Measurements from ENCODE around the gene CERS2.

DNA sequence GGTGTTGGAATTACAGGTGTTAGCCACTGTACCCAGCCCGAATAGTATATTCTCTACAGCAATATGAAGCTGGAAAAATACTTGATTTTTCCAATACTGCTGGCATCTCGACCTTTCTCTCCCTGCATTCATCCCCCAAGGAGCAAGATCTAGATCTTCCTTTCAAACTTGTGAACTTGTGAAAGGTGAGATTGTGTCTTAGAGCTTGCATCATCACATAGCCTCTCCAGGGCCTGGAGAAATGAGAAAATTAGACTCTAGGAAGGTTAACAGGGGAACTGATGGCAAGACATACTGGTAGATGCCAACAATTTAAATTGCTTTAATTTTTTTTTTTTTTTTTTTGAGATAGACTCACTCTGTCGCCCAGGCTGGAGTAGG is 35.7 kb upstream of the CERS2 start:
- TF ChIP-seq, protein P1, sequence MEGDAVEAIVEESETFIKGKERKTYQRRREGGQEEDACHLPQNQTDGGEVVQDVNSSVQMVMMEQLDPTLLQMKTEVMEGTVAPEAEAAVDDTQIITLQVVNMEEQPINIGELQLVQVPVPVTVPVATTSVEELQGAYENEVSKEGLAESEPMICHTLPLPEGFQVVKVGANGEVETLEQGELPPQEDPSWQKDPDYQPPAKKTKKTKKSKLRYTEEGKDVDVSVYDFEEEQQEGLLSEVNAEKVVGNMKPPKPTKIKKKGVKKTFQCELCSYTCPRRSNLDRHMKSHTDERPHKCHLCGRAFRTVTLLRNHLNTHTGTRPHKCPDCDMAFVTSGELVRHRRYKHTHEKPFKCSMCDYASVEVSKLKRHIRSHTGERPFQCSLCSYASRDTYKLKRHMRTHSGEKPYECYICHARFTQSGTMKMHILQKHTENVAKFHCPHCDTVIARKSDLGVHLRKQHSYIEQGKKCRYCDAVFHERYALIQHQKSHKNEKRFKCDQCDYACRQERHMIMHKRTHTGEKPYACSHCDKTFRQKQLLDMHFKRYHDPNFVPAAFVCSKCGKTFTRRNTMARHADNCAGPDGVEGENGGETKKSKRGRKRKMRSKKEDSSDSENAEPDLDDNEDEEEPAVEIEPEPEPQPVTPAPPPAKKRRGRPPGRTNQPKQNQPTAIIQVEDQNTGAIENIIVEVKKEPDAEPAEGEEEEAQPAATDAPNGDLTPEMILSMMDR (tag by site-specific recombination; IDR thresholded peaks at IDR 0.05): no peak
- TF ChIP-seq SCRT1 (tag by site-specific recombination; IDR thresholded peaks at IDR 0.05; ENCODE audit: borderline replicate concordance): no peak
- no peak for TF ChIP-seq ZNF610 (tag by site-specific recombination; IDR thresholded peaks at IDR 0.05; ENCODE audit: borderline replicate concordance)
- TF ChIP-seq YY1 (tag by site-specific recombination; IDR thresholded peaks at IDR 0.05): no peak
- no peak for TF ChIP-seq ZNF629 (tag by site-specific recombination; IDR thresholded peaks at IDR 0.05)
- no peak for TF ChIP-seq ZNF114 (tag by site-specific recombination; IDR thresholded peaks at IDR 0.05)
- TF ChIP-seq, protein P2, sequence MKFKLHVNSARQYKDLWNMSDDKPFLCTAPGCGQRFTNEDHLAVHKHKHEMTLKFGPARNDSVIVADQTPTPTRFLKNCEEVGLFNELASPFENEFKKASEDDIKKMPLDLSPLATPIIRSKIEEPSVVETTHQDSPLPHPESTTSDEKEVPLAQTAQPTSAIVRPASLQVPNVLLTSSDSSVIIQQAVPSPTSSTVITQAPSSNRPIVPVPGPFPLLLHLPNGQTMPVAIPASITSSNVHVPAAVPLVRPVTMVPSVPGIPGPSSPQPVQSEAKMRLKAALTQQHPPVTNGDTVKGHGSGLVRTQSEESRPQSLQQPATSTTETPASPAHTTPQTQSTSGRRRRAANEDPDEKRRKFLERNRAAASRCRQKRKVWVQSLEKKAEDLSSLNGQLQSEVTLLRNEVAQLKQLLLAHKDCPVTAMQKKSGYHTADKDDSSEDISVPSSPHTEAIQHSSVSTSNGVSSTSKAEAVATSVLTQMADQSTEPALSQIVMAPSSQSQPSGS (tag by site-specific recombination; IDR thresholded peaks at IDR 0.05; ENCODE audit: low read depth): no peak
- TF ChIP-seq ZNF140 (tag by site-specific recombination; IDR thresholded peaks at IDR 0.05): no peak
- TF ChIP-seq GLI4 (tag by site-specific recombination; IDR thresholded peaks at IDR 0.05): no peak
- no peak for TF ChIP-seq GLI2 (tag by site-specific recombination; IDR thresholded peaks at IDR 0.05; ENCODE audit: borderline replicate concordance, low read depth)
- TF ChIP-seq OVOL3 (tag by site-specific recombination; IDR thresholded peaks at IDR 0.05): no peak
- TF ChIP-seq ZNF777 (tag by site-specific recombination; IDR thresholded peaks at IDR 0.05; ENCODE audit: borderline replicate concordance): no peak

Data from HEK293 (cell line).